ENCODE measurements around the gene PGM2L1.
"Not testable (repeated sequence)": the region's sequence is repeated elsewhere in the genome, so short reads cannot be mapped to it uniquely, and the experiment has no call there.

- not testable (repeated sequence) for TF ChIP-seq CTCF, POLR2A (IDR thresholded peaks at IDR 0.05)
These were observed 32.4 kb downstream of the PGM2L1 start for GRCh38 chr11:74365805-74366204.

Data from adrenal gland (tissue), 5 donors.